Retinal pigment epithelial cell (primary cell): ENCODE results near the gene HYLS1.

ENCODE experiments used
- DNase-seq: peaks from one replicate; pipeline ENCODE4 v3.0.0-alpha.2; 2010; ENCODE audit warnings: low read depth
- H3K4me3 ChIP-seq: 2 replicates; pipeline ENCODE4 v1.5.1; 2011; ENCODE audit warnings: mild to moderate bottlenecking, low read length, control low read depth, moderate library complexity
- TF ChIP-seq, protein P1 (sequence below): conservative IDR thresholded peaks from 2 replicates; pipeline ENCODE4 v1.5.1; 2011; ENCODE audit warnings: low read depth, low read length, control low read depth, inconsistent platforms

HYLS1 gene

DNA sequence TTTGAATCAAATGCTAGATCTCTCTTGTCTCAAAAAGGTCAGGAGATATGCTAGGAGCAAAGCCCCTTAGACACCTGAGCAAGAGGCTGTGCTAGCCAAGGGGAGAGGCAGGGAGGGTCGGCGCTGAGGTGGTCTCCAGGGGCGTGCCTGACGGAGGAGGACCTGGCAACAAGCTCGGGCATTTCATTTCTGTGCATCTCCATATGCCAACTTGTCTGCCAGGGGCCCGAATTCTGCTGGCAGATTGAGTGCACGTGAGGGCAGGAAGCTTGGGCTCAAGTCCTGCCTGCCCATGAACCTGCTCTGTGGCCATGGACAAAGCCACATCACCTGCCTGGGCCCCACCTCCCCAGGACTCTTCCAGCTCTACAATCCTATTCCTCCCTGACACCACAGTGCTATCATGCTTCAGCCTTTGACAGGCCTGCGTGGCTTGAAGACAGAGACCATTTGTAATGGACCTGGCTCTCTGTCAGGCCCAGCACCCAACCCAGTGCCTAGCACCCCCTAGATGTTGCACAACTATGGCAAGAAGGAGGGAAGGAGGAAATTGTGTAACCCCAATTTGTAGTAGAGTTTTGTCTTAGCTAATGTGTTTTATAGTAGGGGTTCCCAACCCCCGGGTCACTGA, 42.1 kb downstream of the HYLS1 start:
- H3K4me3 ChIP-seq: no peak overlapping the region
- DNase-seq: no peak
- TF ChIP-seq, protein P1, sequence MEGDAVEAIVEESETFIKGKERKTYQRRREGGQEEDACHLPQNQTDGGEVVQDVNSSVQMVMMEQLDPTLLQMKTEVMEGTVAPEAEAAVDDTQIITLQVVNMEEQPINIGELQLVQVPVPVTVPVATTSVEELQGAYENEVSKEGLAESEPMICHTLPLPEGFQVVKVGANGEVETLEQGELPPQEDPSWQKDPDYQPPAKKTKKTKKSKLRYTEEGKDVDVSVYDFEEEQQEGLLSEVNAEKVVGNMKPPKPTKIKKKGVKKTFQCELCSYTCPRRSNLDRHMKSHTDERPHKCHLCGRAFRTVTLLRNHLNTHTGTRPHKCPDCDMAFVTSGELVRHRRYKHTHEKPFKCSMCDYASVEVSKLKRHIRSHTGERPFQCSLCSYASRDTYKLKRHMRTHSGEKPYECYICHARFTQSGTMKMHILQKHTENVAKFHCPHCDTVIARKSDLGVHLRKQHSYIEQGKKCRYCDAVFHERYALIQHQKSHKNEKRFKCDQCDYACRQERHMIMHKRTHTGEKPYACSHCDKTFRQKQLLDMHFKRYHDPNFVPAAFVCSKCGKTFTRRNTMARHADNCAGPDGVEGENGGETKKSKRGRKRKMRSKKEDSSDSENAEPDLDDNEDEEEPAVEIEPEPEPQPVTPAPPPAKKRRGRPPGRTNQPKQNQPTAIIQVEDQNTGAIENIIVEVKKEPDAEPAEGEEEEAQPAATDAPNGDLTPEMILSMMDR: no peak

DNA sequence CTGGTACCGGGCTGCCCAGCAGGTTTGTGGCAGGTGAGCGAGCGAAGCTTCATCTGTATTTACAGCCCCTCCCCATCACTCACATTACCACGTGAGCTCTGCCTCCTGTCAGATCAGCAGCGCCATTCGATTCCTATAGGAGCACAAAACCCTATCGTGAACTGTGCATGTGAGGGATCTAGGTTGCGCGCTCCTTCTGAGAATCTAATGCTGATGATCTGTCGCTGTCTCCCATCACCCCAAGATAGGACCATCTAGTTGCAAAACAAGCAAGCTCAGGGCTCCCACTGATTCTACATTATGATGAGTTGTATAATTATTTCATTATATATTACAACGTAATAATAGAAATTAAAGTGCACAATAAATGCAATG, 42.6 kb downstream of the HYLS1 start:
- TF ChIP-seq, protein P1: no peak
- H3K4me3 ChIP-seq: no peak overlapping the region
- DNase-seq: no peak

DNA sequence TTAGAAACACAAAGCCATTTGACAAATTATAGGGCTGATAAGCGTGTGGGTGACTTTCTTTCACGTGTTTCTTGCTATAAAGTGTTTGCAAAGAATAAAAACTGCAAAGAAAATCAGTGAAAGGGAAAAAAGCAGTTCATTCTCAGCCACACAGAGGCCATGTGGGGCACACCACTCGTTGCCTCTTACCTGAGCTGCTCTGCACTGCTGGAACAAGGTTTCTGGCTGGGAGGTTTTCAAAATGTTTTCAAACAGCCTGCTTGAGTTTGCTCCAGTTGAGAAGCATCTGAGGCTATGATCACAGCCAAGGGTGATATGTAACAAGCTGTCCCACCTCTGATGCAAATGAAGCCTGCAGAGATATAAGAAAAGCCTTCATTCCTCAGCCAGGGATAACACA, 43.6 kb downstream of the HYLS1 start:
- TF ChIP-seq, protein P1: no peak
- no peak overlapping the region for H3K4me3 ChIP-seq
- no peak for DNase-seq

DNA sequence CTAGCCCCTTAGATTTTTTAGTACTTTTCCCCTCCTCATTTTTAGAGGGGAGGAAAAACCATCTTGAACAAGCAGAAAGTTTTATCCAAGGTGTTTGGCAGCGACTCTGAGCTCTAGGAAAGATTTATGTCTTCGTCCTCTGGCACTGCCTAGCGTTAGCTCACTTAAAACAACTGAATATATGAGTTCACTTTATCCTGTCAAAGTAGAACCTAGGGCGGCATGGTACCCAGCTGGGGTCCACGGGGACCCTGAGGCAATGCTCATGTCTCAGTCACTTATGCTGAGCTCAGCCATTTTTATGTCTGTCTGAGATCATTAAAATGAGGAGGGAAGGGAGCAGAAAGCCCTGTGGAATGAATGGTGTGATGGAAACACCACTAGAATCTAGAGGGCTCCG, 44.2 kb downstream of the HYLS1 start:
- H3K4me3 ChIP-seq: no peak overlapping the region
- TF ChIP-seq, protein P1: no peak
- DNase-seq: no peak

DNA sequence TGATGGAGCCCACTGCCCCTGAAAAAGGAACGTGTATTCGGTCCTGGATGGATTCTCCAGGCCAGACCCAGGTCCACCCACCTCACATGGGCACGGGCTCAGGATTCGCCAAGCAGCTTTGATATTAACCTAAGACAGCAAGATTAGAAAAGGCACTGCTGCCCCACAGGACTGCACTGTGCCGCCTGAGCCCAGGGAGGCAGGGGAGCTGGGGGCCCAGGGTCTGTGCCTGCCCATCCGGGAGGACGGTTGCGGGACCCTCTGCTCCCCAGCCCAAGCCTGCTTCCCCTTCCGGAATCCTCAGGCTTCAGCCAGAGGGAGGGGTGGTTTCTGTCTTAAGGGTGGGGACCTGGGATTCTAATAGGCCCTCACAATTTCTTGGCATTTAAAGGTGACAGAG, 44.8 kb downstream of the HYLS1 start:
- no peak for DNase-seq
- TF ChIP-seq, protein P1: no peak
- H3K4me3 ChIP-seq: no peak overlapping the region

DNA sequence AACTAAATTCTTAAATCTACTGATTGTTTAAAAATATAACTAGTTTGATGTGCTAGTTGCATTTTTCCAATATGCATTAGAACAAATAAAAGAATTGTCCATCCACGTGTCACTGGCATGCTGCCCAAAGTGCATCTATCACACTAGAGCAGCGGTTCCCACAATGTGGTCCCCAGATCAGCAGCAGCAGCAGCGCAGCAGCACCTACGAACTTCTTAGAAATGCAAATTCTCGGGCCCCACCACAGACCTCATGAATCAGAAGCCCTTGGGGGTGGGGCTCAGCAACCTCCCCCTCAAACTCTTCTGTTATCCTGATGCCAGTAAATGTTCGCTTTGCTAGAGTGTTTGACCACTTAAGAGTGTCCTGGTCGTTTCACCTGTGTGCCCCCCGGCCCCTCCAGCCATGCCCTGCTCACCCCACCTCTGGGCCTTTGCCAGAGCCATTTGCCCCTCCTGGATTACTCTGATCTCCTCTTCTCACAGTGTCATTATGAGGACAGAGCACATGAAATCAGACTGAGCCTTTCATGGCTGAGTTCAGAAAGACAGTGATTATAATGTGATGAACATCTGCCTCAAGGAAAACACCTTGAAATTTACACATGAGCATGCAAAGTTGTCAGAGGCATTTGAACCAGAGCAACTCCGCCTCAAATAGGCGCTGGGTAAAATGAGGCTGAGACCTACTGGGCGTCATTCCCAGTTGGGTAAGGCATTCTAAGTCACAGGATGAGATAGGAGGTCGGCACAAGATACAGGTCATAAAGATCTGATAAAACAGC, 45.8 kb downstream of the HYLS1 start:
- no peak for DNase-seq
- TF ChIP-seq, protein P1: no peak
- H3K4me3 ChIP-seq: no peak overlapping the region

DNA sequence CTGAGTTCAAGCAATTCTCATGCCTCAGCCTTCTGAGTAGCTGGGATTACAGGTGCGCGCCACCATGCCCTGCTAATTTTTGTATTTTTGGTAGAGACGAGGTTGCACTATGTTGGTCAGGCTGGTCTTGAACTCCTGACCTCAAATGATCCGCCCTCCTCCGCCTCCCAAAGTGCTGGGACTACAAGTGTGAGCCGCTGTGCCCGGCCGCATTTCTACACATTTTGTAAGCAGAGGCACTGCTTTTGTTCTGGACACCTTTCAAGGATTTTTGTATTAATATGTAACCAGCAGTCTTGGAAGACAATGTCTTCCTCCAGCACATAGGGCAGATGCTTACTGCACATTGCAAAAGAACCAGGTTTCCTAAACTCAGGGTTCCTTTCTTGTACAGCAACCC, 47.0 kb downstream of the HYLS1 start:
- DNase-seq: no peak
- TF ChIP-seq, protein P1: no peak

More for the DNA sequence above, 47.0 kb downstream of the HYLS1 start:
- no peak overlapping the region for H3K4me3 ChIP-seq
